ENCODE data around the gene FOXD3.

Gene FOXD3

GRCh38 chr1:63322114-63322943 is at the start of gene FOXD3:
FOXD3 (plus strand) TSS chr1:63322567; CDS start chr1:63323059, 492 bp downstream.
- in situ Hi-C loops (cut with HindIII; ENCODE audit: low sequenced_read_pairs): no loop called here

GRCh38 chr1:63272811-63273210 is 49.6 kb upstream of the FOXD3 start:
- in situ Hi-C loops (cut with HindIII; ENCODE audit: low sequenced_read_pairs): no loop called here

- in situ Hi-C loops (cut with HindIII; ENCODE audit: low sequenced_read_pairs): no loop called here
Measured at GRCh38 chr1:63274371-63274770, 48.0 kb upstream of the FOXD3 start.

- in situ Hi-C loops (cut with HindIII; ENCODE audit: low sequenced_read_pairs): no loop called here
Measured at GRCh38 chr1:63274979-63275378, 47.4 kb upstream of the FOXD3 start.

GRCh38 chr1:63276624-63277023 is 45.7 kb upstream of the FOXD3 start:
- in situ Hi-C loops (cut with HindIII; ENCODE audit: low sequenced_read_pairs): no loop called here

- in situ Hi-C loops (cut with HindIII; ENCODE audit: low sequenced_read_pairs): no loop called here
Measured at GRCh38 chr1:63277195-63278192, 44.9 kb upstream of the FOXD3 start.

- in situ Hi-C loops (cut with HindIII; ENCODE audit: low sequenced_read_pairs): no loop called here
Measured at GRCh38 chr1:63281753-63282152, 40.6 kb upstream of the FOXD3 start.

GRCh38 chr1:63289135-63289534 is 33.2 kb upstream of the FOXD3 start:
- in situ Hi-C loops (cut with HindIII; ENCODE audit: low sequenced_read_pairs): no loop called here

- in situ Hi-C loops (cut with HindIII; ENCODE audit: low sequenced_read_pairs): no loop called here
Measured at GRCh38 chr1:63294803-63295594, 27.4 kb upstream of the FOXD3 start.

- in situ Hi-C loops (cut with HindIII; ENCODE audit: low sequenced_read_pairs): no loop called here
Measured at GRCh38 chr1:63304410-63304809, 18.0 kb upstream of the FOXD3 start.

GRCh38 chr1:63305043-63305442 is 17.3 kb upstream of the FOXD3 start:
- in situ Hi-C loops (cut with HindIII; ENCODE audit: low sequenced_read_pairs): no loop called here

GRCh38 chr1:63307196-63307794 is 15.1 kb upstream of the FOXD3 start:
- in situ Hi-C loops (cut with HindIII; ENCODE audit: low sequenced_read_pairs): no loop called here

- in situ Hi-C loops (cut with HindIII; ENCODE audit: low sequenced_read_pairs): no loop called here
Measured at GRCh38 chr1:63316598-63316983, 5.8 kb upstream of the FOXD3 start.

GRCh38 chr1:63316984-63317816 is 5.2 kb upstream of the FOXD3 start:
- in situ Hi-C loops (cut with HindIII; ENCODE audit: low sequenced_read_pairs): no loop called here

GRCh38 chr1:63317817-63318152 is 4.6 kb upstream of the FOXD3 start:
- in situ Hi-C loops (cut with HindIII; ENCODE audit: low sequenced_read_pairs): no loop called here

- in situ Hi-C loops (cut with HindIII; ENCODE audit: low sequenced_read_pairs): no loop called here
Measured at GRCh38 chr1:63318201-63318979, 4.0 kb upstream of the FOXD3 start.

GRCh38 chr1:63319046-63320021 is 3.0 kb upstream of the FOXD3 start:
- in situ Hi-C loops (cut with HindIII; ENCODE audit: low sequenced_read_pairs): no loop called here
